Stimulated activated CD4-positive, alpha-beta T cell treated with anti-CD3 and anti-CD28 coated beads, TNF-alpha, amount 100 ng/mL, for 48 hours (primary cell): ENCODE results near the gene RGS12.

Experiments
- DNase-seq, 3 donors: peaks; one replicate each; pipeline ENCODE4 v3.0.0-alpha.2; 2020; ENCODE audit warnings: low read depth in 3 of 3

Gene RGS12

GRCh38 chr4:3310301-3311094, 17.7 kb downstream of the RGS12 start:
- DNase-seq: no peak

GRCh38 chr4:3311095-3311372, 18.2 kb downstream of the RGS12 start:
- DNase-seq: no peak

- DNase-seq: no peak
These were observed 18.8 kb downstream of the RGS12 start for GRCh38 chr4:3311489-3312171.

- DNase-seq: no peak
These were observed 19.5 kb downstream of the RGS12 start for GRCh38 chr4:3312362-3312761.

GRCh38 chr4:3313139-3313538, 20.3 kb downstream of the RGS12 start:
- DNase-seq: no peak

GRCh38 chr4:3313556-3314228, 20.9 kb downstream of the RGS12 start:
- no peak for DNase-seq

- no peak for DNase-seq
These were observed 22.0 kb downstream of the RGS12 start for GRCh38 chr4:3314706-3315260.

GRCh38 chr4:3315566-3315965, 22.7 kb downstream of the RGS12 start:
- no peak for DNase-seq

GRCh38 chr4:3316146-3316545, 23.3 kb downstream of the RGS12 start:
- DNase-seq: no peak

- no peak for DNase-seq
These were observed 24.3 kb downstream of the RGS12 start for GRCh38 chr4:3317011-3317655.

- DNase-seq: no peak
These were observed 24.9 kb downstream of the RGS12 start for GRCh38 chr4:3317656-3318211.

- no peak for DNase-seq
These were observed 25.8 kb downstream of the RGS12 start for GRCh38 chr4:3318561-3319021.

GRCh38 chr4:3320361-3321023, 27.7 kb downstream of the RGS12 start:
- DNase-seq: no peak

GRCh38 chr4:3321295-3321889, 28.6 kb downstream of the RGS12 start:
- DNase-seq: no peak

GRCh38 chr4:3322059-3322550, 29.3 kb downstream of the RGS12 start:
- DNase-seq: no peak

- DNase-seq: no peak
These were observed 30.3 kb downstream of the RGS12 start for GRCh38 chr4:3323071-3323481.

- DNase-seq: no peak
These were observed 31.4 kb downstream of the RGS12 start for GRCh38 chr4:3324093-3324815.

GRCh38 chr4:3328814-3329663, 36.2 kb downstream of the RGS12 start:
- DNase-seq: no peak

- DNase-seq: no peak
These were observed 37.1 kb downstream of the RGS12 start for GRCh38 chr4:3329887-3330286.
